ENCODE data around the gene WDR88.

WDR88 gene

GRCh38 chr19:33132021-33132420, at the start of gene WDR88:
WDR88 (plus strand) TSS chr19:33132114; CDS start chr19:33132170, 56 bp downstream.
- peak within 1 kb of the TSS; percentile 55 for H3K27ac Mint-ChIP-seq

GRCh38 chr19:33085570-33086128, 46.3 kb upstream of the WDR88 start:
- Mint-ChIP-seq H3K9me3 (no peaks in the 10 kb centered on the region), H3K27me3 (no peaks in the 10 kb centered on the region), H3K27ac (no peak overlapping the region), H3K4me1 (ENCODE audit: low read depth) (peaks cover 28% of the 10 kb centered on the region), H3K4me3 (no peak overlapping the region), H3K36me3 (ENCODE audit: low read depth) (peaks cover 17% of the 10 kb centered on the region)

More at GRCh38 chr19:33132021-33132420, at the start of gene WDR88:
- Mint-ChIP-seq H3K9me3 (no peaks in the 10 kb centered on the region), H3K4me3 (no peak within 1 kb of the TSS), H3K36me3 (ENCODE audit: low read depth) (peaks cover 34% of the 10 kb centered on the region), H3K4me1 (ENCODE audit: low read depth) (peaks cover 7% of the 10 kb centered on the region), H3K27me3 (no peaks in the 10 kb centered on the region)

- H3K36me3 Mint-ChIP-seq (ENCODE audit: low read depth): peaks cover 27% of the 10 kb centered on the region
- no peaks in the 10 kb centered on the region for H3K27me3 Mint-ChIP-seq
- no peak overlapping the region for H3K27ac Mint-ChIP-seq
- no peak overlapping the region for H3K4me3 Mint-ChIP-seq
- H3K4me1 Mint-ChIP-seq (ENCODE audit: low read depth): peaks cover 15% of the 10 kb centered on the region
- no peaks in the 10 kb centered on the region for H3K9me3 Mint-ChIP-seq
Observed at GRCh38 chr19:33086955-33087354, 45.0 kb upstream of the WDR88 start.

- Mint-ChIP-seq H3K4me1 (ENCODE audit: low read depth) (peaks cover 5% of the 10 kb centered on the region), H3K27ac (no peak overlapping the region), H3K4me3 (no peak overlapping the region), H3K36me3 (ENCODE audit: low read depth) (peaks cover 35% of the 10 kb centered on the region), H3K27me3 (no peaks in the 10 kb centered on the region), H3K9me3 (no peaks in the 10 kb centered on the region)
Observed at GRCh38 chr19:33089010-33089409, 42.9 kb upstream of the WDR88 start.

GRCh38 chr19:33090179-33090578, 41.7 kb upstream of the WDR88 start:
- no peaks in the 10 kb centered on the region for H3K9me3 Mint-ChIP-seq
- H3K36me3 Mint-ChIP-seq (ENCODE audit: low read depth): peaks cover 45% of the 10 kb centered on the region
- H3K27ac Mint-ChIP-seq: no peak overlapping the region
- H3K27me3 Mint-ChIP-seq: no peaks in the 10 kb centered on the region
- no peaks in the 10 kb centered on the region for H3K4me1 Mint-ChIP-seq (ENCODE audit: low read depth)
- H3K4me3 Mint-ChIP-seq: no peak overlapping the region

- Mint-ChIP-seq H3K9me3 (no peaks in the 10 kb centered on the region), H3K27ac (no peak overlapping the region), H3K4me1 (ENCODE audit: low read depth) (no peaks in the 10 kb centered on the region), H3K27me3 (no peaks in the 10 kb centered on the region), H3K4me3 (no peak overlapping the region), H3K36me3 (ENCODE audit: low read depth) (peaks cover 66% of the 10 kb centered on the region)
Observed at GRCh38 chr19:33093420-33094210, 38.3 kb upstream of the WDR88 start.

GRCh38 chr19:33094436-33095067, 37.4 kb upstream of the WDR88 start:
- H3K36me3 Mint-ChIP-seq (ENCODE audit: low read depth): peaks cover 65% of the 10 kb centered on the region
- no peak overlapping the region for H3K27ac Mint-ChIP-seq
- H3K4me1 Mint-ChIP-seq (ENCODE audit: low read depth): no peaks in the 10 kb centered on the region
- no peaks in the 10 kb centered on the region for H3K27me3 Mint-ChIP-seq
- no peak overlapping the region for H3K4me3 Mint-ChIP-seq
- no peaks in the 10 kb centered on the region for H3K9me3 Mint-ChIP-seq

GRCh38 chr19:33096005-33096404, 35.9 kb upstream of the WDR88 start:
- peaks cover 58% of the 10 kb centered on the region for H3K36me3 Mint-ChIP-seq (ENCODE audit: low read depth)
- no peak overlapping the region for H3K27ac Mint-ChIP-seq
- H3K27me3 Mint-ChIP-seq: no peaks in the 10 kb centered on the region
- H3K4me1 Mint-ChIP-seq (ENCODE audit: low read depth): no peaks in the 10 kb centered on the region
- no peaks in the 10 kb centered on the region for H3K9me3 Mint-ChIP-seq
- H3K4me3 Mint-ChIP-seq: no peak overlapping the region

- H3K27me3 Mint-ChIP-seq: no peaks in the 10 kb centered on the region
- peaks cover 60% of the 10 kb centered on the region for H3K36me3 Mint-ChIP-seq (ENCODE audit: low read depth)
- H3K27ac Mint-ChIP-seq: no peak overlapping the region
- H3K4me1 Mint-ChIP-seq (ENCODE audit: low read depth): no peaks in the 10 kb centered on the region
- H3K9me3 Mint-ChIP-seq: no peaks in the 10 kb centered on the region
- no peak overlapping the region for H3K4me3 Mint-ChIP-seq
Observed at GRCh38 chr19:33098055-33098534, 33.8 kb upstream of the WDR88 start.

GRCh38 chr19:33100894-33101644, 30.8 kb upstream of the WDR88 start:
- no peaks in the 10 kb centered on the region for H3K9me3 Mint-ChIP-seq
- no peaks in the 10 kb centered on the region for H3K27me3 Mint-ChIP-seq
- H3K4me3 Mint-ChIP-seq: no peak overlapping the region
- no peak overlapping the region for H3K27ac Mint-ChIP-seq
- peaks cover 50% of the 10 kb centered on the region for H3K36me3 Mint-ChIP-seq (ENCODE audit: low read depth)
- no peaks in the 10 kb centered on the region for H3K4me1 Mint-ChIP-seq (ENCODE audit: low read depth)

- Mint-ChIP-seq H3K9me3 (no peaks in the 10 kb centered on the region), H3K27me3 (no peaks in the 10 kb centered on the region), H3K4me3 (no peak overlapping the region), H3K36me3 (ENCODE audit: low read depth) (peaks cover 46% of the 10 kb centered on the region), H3K27ac (no peak overlapping the region), H3K4me1 (ENCODE audit: low read depth) (no peaks in the 10 kb centered on the region)
Observed at GRCh38 chr19:33102893-33103292, 29.0 kb upstream of the WDR88 start.

GRCh38 chr19:33108161-33108560, 23.8 kb upstream of the WDR88 start:
- H3K27me3 Mint-ChIP-seq: no peaks in the 10 kb centered on the region
- no peaks in the 10 kb centered on the region for H3K4me1 Mint-ChIP-seq (ENCODE audit: low read depth)
- no peak overlapping the region for H3K4me3 Mint-ChIP-seq
- no peak overlapping the region for H3K27ac Mint-ChIP-seq
- H3K9me3 Mint-ChIP-seq: no peaks in the 10 kb centered on the region
- peaks cover 51% of the 10 kb centered on the region for H3K36me3 Mint-ChIP-seq (ENCODE audit: low read depth)

GRCh38 chr19:33110137-33110910, 21.6 kb upstream of the WDR88 start:
- Mint-ChIP-seq H3K4me1 (ENCODE audit: low read depth) (no peaks in the 10 kb centered on the region), H3K4me3 (no peak overlapping the region), H3K9me3 (no peaks in the 10 kb centered on the region), H3K27ac (no peak overlapping the region), H3K27me3 (no peaks in the 10 kb centered on the region), H3K36me3 (ENCODE audit: low read depth) (peaks cover 58% of the 10 kb centered on the region)

GRCh38 chr19:33111587-33111986, 20.3 kb upstream of the WDR88 start:
- Mint-ChIP-seq H3K36me3 (ENCODE audit: low read depth) (peaks cover 68% of the 10 kb centered on the region), H3K9me3 (no peaks in the 10 kb centered on the region), H3K4me3 (no peak overlapping the region), H3K27ac (no peak overlapping the region), H3K4me1 (ENCODE audit: low read depth) (no peaks in the 10 kb centered on the region), H3K27me3 (no peaks in the 10 kb centered on the region)

Data from stimulated activated naive CD8-positive, alpha-beta T cell treated with anti-CD3 and anti-CD28 coated beads, Interleukin-15, Interleukin-2, amounts not matched to agents 100 ng/mL and 50 ng/mL, for 24 hours (primary cell).